Stomach (tissue), 9 donors: ENCODE results near the gene B4GALT3. TPM values are rescaled to one million over a fixed set of nuclear protein-coding genes. Genes with fewer than 3 reads are reported as not detected.

Source experiments
- DNase-seq, 2 donors: peaks; one replicate each; pipeline versions ENCODE4 v3.0.0 to v3.0.0-alpha.2; 2013 to 2019
- H3K27ac ChIP-seq, 5 donors: fragments of 200-600 bp in 4 of 5; sonication (generic) in 4 of 5; one replicate each; pipeline ENCODE4 v1.5.1; 2013 to 2019; ENCODE audit warnings: mild to moderate bottlenecking in 1 of 5, moderate library complexity in 1 of 5
- H3K27me3 ChIP-seq, 3 donors: fragments of 200-600 bp; sonication (generic); one replicate each; pipeline ENCODE4 v1.5.1; 2017 to 2019; ENCODE audit warnings: mixed run types in 1 of 3
- H3K36me3 ChIP-seq, 4 donors: fragments of 200-600 bp; sonication (generic); 1 replicate in 3 of 4; 2 replicates in 1 of 4; pipeline ENCODE4 v1.5.1; 2016 to 2019
- H3K4me1 ChIP-seq, 4 donors: fragments of 200-600 bp; sonication (generic); one replicate each; pipeline ENCODE4 v1.5.1; 2016 to 2019
- H3K4me3 ChIP-seq, 4 donors: fragments of 200-600 bp; sonication (generic) in 3 of 4; one replicate each; pipeline ENCODE4 v1.5.1; 2016 to 2019; ENCODE audit warnings: mild to moderate bottlenecking in 1 of 4
- H3K9me3 ChIP-seq, 4 donors: fragments of 200-600 bp; sonication (generic); one replicate each; pipeline ENCODE4 v1.5.1; 2016 to 2019
- EP300 ChIP-seq: sonication (generic); formaldehyde crosslinking; IDR thresholded peaks from one replicate; pipeline ENCODE4 v1.6.1; 2017; ENCODE audit warnings: antibody characterized with exemption
- POLR2A ChIP-seq, 4 donors: fragments of 450-650 bp; IDR thresholded peaks; one replicate each; pipeline ENCODE4 v1.6.1; 2016; ENCODE audit warnings: antibody characterized with exemption in 4 of 4, control low read depth in 2 of 4, mild to moderate bottlenecking in 1 of 4, moderate library complexity in 1 of 4
- POLR2AphosphoS5 ChIP-seq, 3 donors: sonication (generic); formaldehyde crosslinking; IDR thresholded peaks; one replicate each; pipeline ENCODE4 v1.6.1; 2016; ENCODE audit warnings: antibody characterized with exemption in 3 of 3
- WGBS, 5 donors: extraction: QIAGEN DNeasy Blood & Tissue Kit in 3 of 5; methylation state at CpG; one replicate each; pipeline versions ENCODE4 v1.1.5 to v1.1.7; 2013 to 2018; 5-methylcytosine and 5-hydroxymethylcytosine counted together
- intact Hi-C: fragments of 100-400 bp; cut with DNase I; formaldehyde crosslinking; loops from one replicate; pipeline ENCODE4 v1.15.1; 2023; ENCODE audit warnings: low total_unique reads
- polyA plus RNA-seq, 3 donors: library from polyadenylated mRNA; stranded (reverse); fragments of 200-250 nt; gene quantifications; one replicate each; pipeline ENCODE4 v1.2.3, GENCODE V29; 2013
- total RNA-seq, 5 donors: library from RNA; depleted of rRNA; stranded (reverse); fragments of >200 nt; gene quantifications; one replicate each; pipeline versions ENCODE4 v1.1.0 to v1.2.3, GENCODE V29; 2014 to 2016
- TF ChIP-seq, protein P1 (sequence below), 7 experiments: fragments of 450-650 bp in 4 of 7; fragments of 200-600 bp in 3 of 7; sonication (generic) in 3 of 7; IDR thresholded peaks; one replicate each; pipeline ENCODE4 v1.5.1; 2016 to 2019; ENCODE audit warnings: antibody characterized with exemption in 7 of 7, control low read depth in 2 of 7, mild to moderate bottlenecking in 1 of 7
- donor health status: healthy with polysubstance abuse.
- donor health status: Bipolar disorder and iron deficiency.
- donor health status: healthy.

The B4GALT3 gene
- total and polyA plus RNA-seq, 8 donors = 12.2 to 25.8 (median 17.5) TPM

DNA sequence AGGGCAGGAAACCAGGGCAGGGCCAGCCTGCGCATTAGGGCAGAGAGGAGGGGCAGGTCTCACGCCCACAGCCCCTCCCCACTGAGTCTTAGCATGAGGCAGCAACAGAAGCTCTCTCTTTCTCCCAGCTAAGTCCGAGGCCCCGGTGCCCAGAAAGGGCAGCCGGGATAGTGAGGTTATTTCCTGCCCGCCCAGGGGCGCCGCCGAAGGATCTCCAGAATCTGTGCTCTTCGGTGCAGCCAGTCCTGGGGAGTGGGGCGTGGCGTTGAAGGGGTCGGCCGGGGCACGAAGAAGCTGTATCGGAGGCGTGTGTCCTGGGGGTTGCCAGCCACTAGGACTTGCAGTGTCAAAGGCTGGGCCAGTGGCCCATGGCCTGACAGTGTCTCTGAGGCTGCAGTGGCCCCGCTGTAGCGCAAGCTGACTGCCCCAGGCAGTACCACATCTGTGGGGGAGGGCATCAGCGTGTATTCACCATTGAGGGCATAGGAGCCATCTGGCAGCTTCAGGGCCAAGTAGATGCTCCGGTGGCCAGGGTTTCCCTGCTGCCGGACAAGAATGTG lies 13.7 kb upstream of the B4GALT3 start:
- no peak overlapping the region for H3K4me3 ChIP-seq
- peak in 1 of 2 donors; percentile 38 for DNase-seq
- TF ChIP-seq POLR2A (IDR thresholded peaks at IDR 0.05) (no peak), POLR2AphosphoS5 (IDR thresholded peaks at IDR 0.05) (peak in 1 of 3 donors; percentile 16), EP300 (no peak)
- TF ChIP-seq, protein P1, sequence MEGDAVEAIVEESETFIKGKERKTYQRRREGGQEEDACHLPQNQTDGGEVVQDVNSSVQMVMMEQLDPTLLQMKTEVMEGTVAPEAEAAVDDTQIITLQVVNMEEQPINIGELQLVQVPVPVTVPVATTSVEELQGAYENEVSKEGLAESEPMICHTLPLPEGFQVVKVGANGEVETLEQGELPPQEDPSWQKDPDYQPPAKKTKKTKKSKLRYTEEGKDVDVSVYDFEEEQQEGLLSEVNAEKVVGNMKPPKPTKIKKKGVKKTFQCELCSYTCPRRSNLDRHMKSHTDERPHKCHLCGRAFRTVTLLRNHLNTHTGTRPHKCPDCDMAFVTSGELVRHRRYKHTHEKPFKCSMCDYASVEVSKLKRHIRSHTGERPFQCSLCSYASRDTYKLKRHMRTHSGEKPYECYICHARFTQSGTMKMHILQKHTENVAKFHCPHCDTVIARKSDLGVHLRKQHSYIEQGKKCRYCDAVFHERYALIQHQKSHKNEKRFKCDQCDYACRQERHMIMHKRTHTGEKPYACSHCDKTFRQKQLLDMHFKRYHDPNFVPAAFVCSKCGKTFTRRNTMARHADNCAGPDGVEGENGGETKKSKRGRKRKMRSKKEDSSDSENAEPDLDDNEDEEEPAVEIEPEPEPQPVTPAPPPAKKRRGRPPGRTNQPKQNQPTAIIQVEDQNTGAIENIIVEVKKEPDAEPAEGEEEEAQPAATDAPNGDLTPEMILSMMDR (IDR thresholded peaks at IDR 0.05) = no peak
- peaks cover 0 to 34% (median 20%) of the 10 kb centered on the region in 4 donors for H3K36me3 ChIP-seq
- intact Hi-C loops = no loop called here
- H3K4me1 ChIP-seq = peaks cover 6 to 51% (median 19%) of the 10 kb centered on the region in 4 donors
- H3K9me3 ChIP-seq = no peaks in the 10 kb centered on the region
- no peak overlapping the region for H3K27ac ChIP-seq
- no peaks in the 10 kb centered on the region for H3K27me3 ChIP-seq
- WGBS, 5 donors = 52 to 67% (median 55%) methylated on average over 21 to 22 of the region's 22 CpGs

DNA sequence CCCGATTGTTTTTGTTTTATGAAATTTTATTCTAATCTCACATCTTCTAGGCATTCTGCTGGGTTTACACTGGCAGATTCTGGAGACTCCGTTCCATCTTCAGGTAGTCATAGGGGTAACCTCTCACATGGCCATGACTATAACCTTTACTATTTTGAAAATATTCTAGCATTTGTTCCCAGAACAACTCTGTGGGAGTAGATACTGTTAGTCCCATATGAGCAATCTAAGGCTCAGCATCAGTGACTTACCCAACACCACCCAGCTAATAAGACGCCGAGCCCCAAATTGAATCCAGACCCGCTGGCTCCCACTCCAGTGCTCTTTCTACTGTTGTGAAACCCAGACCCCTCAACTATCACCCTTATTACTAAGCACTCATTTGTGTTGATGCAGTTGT lies 11.7 kb upstream of the B4GALT3 start:
- intact Hi-C loops = no loop called here
- 89 to 97% (median 93%) methylated on average over 5 of the region's 5 CpGs for WGBS, 5 donors
- H3K27me3 ChIP-seq = no peaks in the 10 kb centered on the region
- no peaks in the 10 kb centered on the region for H3K9me3 ChIP-seq
- DNase-seq = no peak
- H3K4me1 ChIP-seq = peaks cover 9 to 44% (median 17%) of the 10 kb centered on the region in 4 donors
- TF ChIP-seq EP300 (no peak), POLR2A (IDR thresholded peaks at IDR 0.05) (no peak), POLR2AphosphoS5 (IDR thresholded peaks at IDR 0.05) (no peak)
- TF ChIP-seq, protein P1 (IDR thresholded peaks at IDR 0.05) = no peak
- H3K27ac ChIP-seq = no peak overlapping the region
- no peak overlapping the region for H3K4me3 ChIP-seq
- H3K36me3 ChIP-seq = peaks cover 0 to 25% (median 15%) of the 10 kb centered on the region in 4 donors

DNA sequence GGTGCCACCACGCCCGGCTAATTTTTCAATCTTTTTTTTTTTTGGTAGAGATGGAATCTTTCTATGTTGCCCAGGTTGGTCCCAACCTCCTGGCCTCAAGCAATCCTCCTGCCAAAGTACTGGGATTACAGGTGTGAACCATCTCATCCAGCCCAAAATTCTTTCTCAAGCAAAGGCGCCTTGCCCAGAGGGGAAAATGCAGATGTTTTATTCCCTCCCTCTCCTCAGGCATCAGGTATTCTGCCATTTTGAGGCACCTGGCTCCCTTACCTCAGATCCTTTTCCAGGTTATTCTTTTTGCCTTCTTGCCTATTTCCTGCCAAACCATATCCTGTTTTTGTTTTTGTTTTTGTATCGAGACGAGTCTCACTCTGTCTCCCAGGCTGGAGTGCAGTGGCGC lies 11.1 kb upstream of the B4GALT3 start:
- TF ChIP-seq EP300 = no peak
- TF ChIP-seq POLR2AphosphoS5 (IDR thresholded peaks at IDR 0.05) = no peak
- TF ChIP-seq, protein P1 (IDR thresholded peaks at IDR 0.05) = no peak
- TF ChIP-seq POLR2A (IDR thresholded peaks at IDR 0.05) = no peak
- no peaks in the 10 kb centered on the region for H3K27me3 ChIP-seq
- no peak for DNase-seq
- no peak overlapping the region for H3K4me3 ChIP-seq
- H3K9me3 ChIP-seq = no peaks in the 10 kb centered on the region
- 73 to 88% (median 84%) methylated on average over 6 of the region's 6 CpGs for WGBS, 5 donors
- peaks cover 9 to 37% (median 14%) of the 10 kb centered on the region in 4 donors for H3K4me1 ChIP-seq
- intact Hi-C loops = no loop called here
- no peak overlapping the region for H3K27ac ChIP-seq
- peaks cover 0 to 19% (median 14%) of the 10 kb centered on the region in 4 donors for H3K36me3 ChIP-seq

DNA sequence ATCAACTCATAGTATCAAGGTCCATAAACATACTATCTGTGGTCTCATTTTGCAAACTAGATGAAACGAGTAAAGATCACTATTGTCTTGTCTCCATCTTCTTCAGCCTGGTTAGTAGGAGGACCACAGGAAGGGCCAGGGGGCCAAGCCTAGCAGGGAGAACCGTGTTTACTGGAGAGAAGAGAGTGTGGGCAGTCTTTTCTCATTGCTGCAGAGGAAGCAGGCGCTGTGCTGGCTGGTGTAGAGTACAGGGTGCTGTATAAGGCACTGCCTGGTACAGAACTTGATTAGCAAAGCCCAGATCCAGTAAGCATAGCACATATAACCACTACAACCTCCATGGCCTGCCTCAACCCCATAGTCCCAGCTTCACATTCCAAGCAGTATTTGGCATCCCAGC lies 10.0 kb upstream of the B4GALT3 start:
- Histone ChIP-seq H3K36me3 (peaks cover 0 to 15% (median 10%) of the 10 kb centered on the region in 4 donors), H3K27ac (peak overlapping the region in 2 of 5 donors; percentile 19 to 85), H3K27me3 (no peaks in the 10 kb centered on the region), H3K4me3 (no peak overlapping the region), H3K4me1 (peaks cover under 1 to 34% (median 7%) of the 10 kb centered on the region in 4 donors), H3K9me3 (no peaks in the 10 kb centered on the region)
- intact Hi-C loops = no loop called here
- 42 to 69% (median 49%) methylated on average over 3 of the region's 3 CpGs for WGBS, 5 donors
- no peak for DNase-seq
- TF ChIP-seq POLR2A (IDR thresholded peaks at IDR 0.05) (no peak), POLR2AphosphoS5 (IDR thresholded peaks at IDR 0.05) (no peak), EP300 (no peak)
- TF ChIP-seq, protein P1 (IDR thresholded peaks at IDR 0.05) = no peak
